Cardiac fibroblast (primary cell): ENCODE data around the gene ZNF574.

ENCODE experiments used
- DNase-seq, 2 donors: peaks; one replicate each; pipeline versions ENCODE4 v3.0.0 to v3.0.0-alpha.2; 2010; ENCODE audit warnings: low read depth in 2 of 2
- H3K4me3 ChIP-seq, 2 donors: replicated peaks in 1 of 2; 1 replicate in 1 of 2; 2 replicates in 1 of 2; pipeline ENCODE4 v1.5.1; 2011; ENCODE audit warnings: low read depth in 2 of 2, low read length in 2 of 2, mild to moderate bottlenecking in 2 of 2, moderate library complexity in 1 of 2
- CTCF ChIP-seq: IDR thresholded peaks from one replicate; pipeline ENCODE4 v1.5.1; 2011; ENCODE audit warnings: low read depth, mild to moderate bottlenecking, low read length, inconsistent platforms

The ZNF574 gene

GRCh38 chr19:42067315-42067888, 8.6 kb upstream of the ZNF574 start:
- no peak overlapping the region for H3K4me3 ChIP-seq
- no peak for TF ChIP-seq CTCF

DNA sequence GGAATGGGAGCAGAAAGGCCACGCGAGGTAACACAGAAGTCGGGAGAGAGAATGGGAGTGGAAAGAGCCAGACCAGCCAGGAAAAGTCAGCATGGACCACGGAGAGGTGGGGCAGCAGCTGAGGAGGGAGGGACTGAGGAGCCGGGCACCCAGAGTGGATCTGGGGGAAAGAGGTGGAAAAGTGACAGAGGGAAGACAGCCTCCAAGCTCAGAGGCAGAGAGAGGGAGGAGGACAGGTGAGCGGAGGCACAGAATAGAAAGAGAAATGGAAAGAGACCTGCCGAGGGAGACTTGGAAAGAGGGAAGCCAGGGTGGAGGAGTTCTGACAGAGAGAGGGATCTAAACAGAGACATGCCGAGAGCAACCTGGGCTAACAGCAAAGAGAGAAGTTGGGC, 7.6 kb upstream of the ZNF574 start:
- DNase-seq: no peak
- TF ChIP-seq CTCF: no peak
- H3K4me3 ChIP-seq: no peak overlapping the region

More at GRCh38 chr19:42067315-42067888, 8.6 kb upstream of the ZNF574 start:
- DNase-seq: no peak

DNA sequence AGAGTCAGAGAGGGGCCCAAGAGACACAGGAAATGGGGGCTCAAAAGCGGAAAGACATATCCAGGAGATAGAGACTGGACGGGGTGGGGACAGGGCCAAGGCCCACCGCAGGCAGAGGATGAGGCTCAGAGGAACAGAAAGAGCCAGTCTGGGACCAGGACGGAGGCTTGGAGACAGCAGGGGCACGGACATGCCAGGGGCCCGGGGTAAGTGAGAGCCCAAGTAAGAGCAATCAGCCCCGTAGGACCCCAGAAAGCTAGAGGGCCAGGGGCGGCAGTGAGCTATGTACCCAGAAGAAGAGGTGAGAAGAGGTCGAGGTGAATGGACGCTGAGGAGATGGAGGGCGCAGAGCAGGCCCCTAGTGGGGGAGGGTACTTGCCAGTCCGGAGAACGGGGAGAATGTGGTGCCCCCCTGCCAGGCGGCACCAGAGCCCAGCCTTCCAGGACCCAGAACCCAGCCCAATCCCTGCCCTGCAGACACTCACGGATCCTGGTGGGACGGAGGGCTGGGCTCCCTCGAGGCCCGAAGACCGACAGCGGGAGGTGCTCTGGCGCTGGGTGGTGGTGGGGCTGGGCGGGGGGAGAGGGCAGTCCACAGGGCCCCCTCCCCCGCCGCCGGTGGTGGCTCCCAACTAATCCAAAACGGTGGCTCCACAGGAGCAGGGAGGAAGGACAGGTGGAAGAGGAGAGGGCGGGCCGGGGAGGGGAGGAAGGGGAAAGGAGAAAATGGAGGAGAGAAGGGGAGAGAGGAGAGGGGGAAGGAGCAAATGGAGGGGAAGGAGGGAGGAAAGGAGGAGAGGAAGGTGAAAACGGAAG, 7.0 kb upstream of the ZNF574 start:
- no peak for TF ChIP-seq CTCF
- no peak for DNase-seq
- H3K4me3 ChIP-seq: no peak overlapping the region

- no peak within 1 kb of the TSS for H3K4me3 ChIP-seq
- no peak for DNase-seq
Measured at GRCh38 chr19:42069619-42070351, 6.2 kb upstream of the ZNF574 start, which contains the start of gene GRIK5. Gene GRIK5 (minus strand): TSS chr19:42070206. CDS start chr19:42065770, 4,436 bp downstream.

DNA sequence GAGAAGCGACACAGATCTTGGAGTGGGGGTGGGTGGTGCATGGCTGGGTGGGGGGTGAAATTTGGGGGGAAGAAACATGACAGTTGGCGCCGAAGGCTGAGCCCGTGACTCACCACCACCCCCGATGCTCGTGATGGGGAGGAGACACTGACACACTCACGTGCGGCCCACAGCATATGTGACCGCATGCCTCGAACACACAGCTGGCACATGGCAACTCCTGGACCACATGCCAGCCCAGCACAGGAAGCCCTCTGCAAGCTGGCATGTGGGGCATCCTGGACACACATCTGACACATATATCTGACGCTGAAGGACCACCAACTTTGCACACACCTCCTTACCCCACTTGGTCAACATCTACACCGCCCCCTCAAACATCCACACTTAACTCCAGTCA, 4.7 kb upstream of the ZNF574 start:
- no peak for TF ChIP-seq CTCF
- no peak for DNase-seq
- no peak overlapping the region for H3K4me3 ChIP-seq

More at GRCh38 chr19:42069619-42070351, 6.2 kb upstream of the ZNF574 start, which contains the start of gene GRIK5:
- no peak for TF ChIP-seq CTCF

- no peak for TF ChIP-seq CTCF
- peak overlapping the region; percentile 74 to 76 for H3K4me3 ChIP-seq
- DNase-seq: no peak
Measured at GRCh38 chr19:42074513-42075363, 1.2 kb upstream of the ZNF574 start.
